ENCODE measurements around the gene SPTBN4. TPM values are rescaled to one million over a fixed set of nuclear protein-coding genes. Genes with fewer than 3 reads are reported as not detected.
A peak's percentile ranks its signal among the peaks of the same experiment; 100 is the strongest.

Gene SPTBN4
- under 1 TPM in 1 of 2 experiments, not detected in 1; 0.47 TPM for total RNA-seq

- ATAC-seq (no peak), DNase-seq (no peak)
- peaks cover 20% of the 10 kb centered on the region for H3K27me3 Mint-ChIP-seq (ENCODE audit: low read depth)
- H3K36me3 Mint-ChIP-seq (ENCODE audit: low read depth), result no peaks in the 10 kb centered on the region
- CTCF ChIA-PET, result interaction anchor here (3.2 kb wide), 1 partner anchor 168 kb away, joined by 20 read pairs; no protein-coding TSS in a partner anchor
- peak within 1 kb of the TSS; percentile 55 for H3K27ac Mint-ChIP-seq
- peaks cover 25% of the 10 kb centered on the region for H3K4me1 Mint-ChIP-seq (ENCODE audit: low read depth)
- no peaks in the 10 kb centered on the region for H3K9me3 Mint-ChIP-seq (ENCODE audit: insufficient read depth)
- peak within 1 kb of the TSS; percentile 86 for H3K4me3 Mint-ChIP-seq
- POLR2A ChIA-PET, result interaction anchor here (0.5 kb wide), 1 partner anchor 17 kb away, joined by 4 read pairs; no protein-coding TSS in a partner anchor
Measured at GRCh38 chr19:40466985-40467734, at the start of gene SPTBN4. Gene SPTBN4 (plus strand): TSS chr19:40467001. CDS start chr19:40472622, 5,621 bp downstream.

GRCh38 chr19:40417643-40417981 lies 49.2 kb upstream of the SPTBN4 start:
- Mint-ChIP-seq H3K27me3 (ENCODE audit: low read depth) (no peaks in the 10 kb centered on the region), H3K36me3 (ENCODE audit: low read depth) (peaks cover 12% of the 10 kb centered on the region), H3K4me1 (ENCODE audit: low read depth) (peaks cover 56% of the 10 kb centered on the region), H3K4me3 (no peak overlapping the region), H3K9me3 (ENCODE audit: insufficient read depth) (no peaks in the 10 kb centered on the region), H3K27ac (peak overlapping the region; percentile 30)
- CTCF ChIA-PET, result no interaction called here
- ATAC-seq (no peak), DNase-seq (no peak)
- POLR2A ChIA-PET, result no interaction called here

GRCh38 chr19:40418040-40418439 lies 48.8 kb upstream of the SPTBN4 start:
- ChIA-PET CTCF (interaction anchor here (1.0 kb wide), 1 partner anchor 16 kb away, joined by 3 read pairs; no protein-coding TSS in a partner anchor), POLR2A (no interaction called here)
- ATAC-seq (no peak), DNase-seq (no peak)
- H3K27me3 Mint-ChIP-seq (ENCODE audit: low read depth), result no peaks in the 10 kb centered on the region
- no peak overlapping the region for H3K4me3 Mint-ChIP-seq
- H3K27ac Mint-ChIP-seq, result peak overlapping the region; percentile 51
- H3K36me3 Mint-ChIP-seq (ENCODE audit: low read depth), result peaks cover 14% of the 10 kb centered on the region
- no peaks in the 10 kb centered on the region for H3K9me3 Mint-ChIP-seq (ENCODE audit: insufficient read depth)
- H3K4me1 Mint-ChIP-seq (ENCODE audit: low read depth), result peaks cover 56% of the 10 kb centered on the region

GRCh38 chr19:40419066-40419612 lies 47.7 kb upstream of the SPTBN4 start:
- POLR2A ChIA-PET, result no interaction called here
- ATAC-seq (no peak), DNase-seq (no peak)
- H3K27me3 Mint-ChIP-seq (ENCODE audit: low read depth), result no peaks in the 10 kb centered on the region
- H3K4me1 Mint-ChIP-seq (ENCODE audit: low read depth), result peaks cover 49% of the 10 kb centered on the region
- no peak overlapping the region for H3K4me3 Mint-ChIP-seq
- peaks cover 14% of the 10 kb centered on the region for H3K36me3 Mint-ChIP-seq (ENCODE audit: low read depth)
- H3K9me3 Mint-ChIP-seq (ENCODE audit: insufficient read depth), result no peaks in the 10 kb centered on the region
- H3K27ac Mint-ChIP-seq, result no peak overlapping the region
- CTCF ChIA-PET, result interaction anchor here (1.0 to 4.2 kb wide), 3 partner anchors 15 to 216 kb away, joined by 3 to 16 read pairs (median 8); no protein-coding TSS in a partner anchor

- ATAC-seq (no peak), DNase-seq (no peak)
- ChIA-PET CTCF (interaction anchor here (0.9 to 4.2 kb wide), 10 partner anchors 11 to 215 kb away, joined by 3 to 38 read pairs (median 10); partner anchors contain the start of genes BLVRB, C19orf47, PLD3 and SERTAD3), POLR2A (interaction anchor here (0.6 to 1.9 kb wide), 7 partner anchors 11 to 1582 kb away, joined by 3 to 24 read pairs (median 5); partner anchors contain the start of genes BLVRB and SERTAD3)
- no peaks in the 10 kb centered on the region for H3K9me3 Mint-ChIP-seq (ENCODE audit: insufficient read depth)
- H3K27me3 Mint-ChIP-seq (ENCODE audit: low read depth), result no peaks in the 10 kb centered on the region
- H3K4me1 Mint-ChIP-seq (ENCODE audit: low read depth), result peaks cover 50% of the 10 kb centered on the region
- peaks cover 18% of the 10 kb centered on the region for H3K36me3 Mint-ChIP-seq (ENCODE audit: low read depth)
- H3K27ac Mint-ChIP-seq, result peak overlapping the region; percentile 58
- H3K4me3 Mint-ChIP-seq, result peak overlapping the region; percentile 47
Measured at GRCh38 chr19:40419780-40420179, 47.0 kb upstream of the SPTBN4 start.

- peaks cover 20% of the 10 kb centered on the region for H3K36me3 Mint-ChIP-seq (ENCODE audit: low read depth)
- peak overlapping the region; percentile 92 for H3K27ac Mint-ChIP-seq
- peaks cover 49% of the 10 kb centered on the region for H3K4me1 Mint-ChIP-seq (ENCODE audit: low read depth)
- ATAC-seq, result no peak
- no peak for DNase-seq
- peak overlapping the region; percentile 80 for H3K4me3 Mint-ChIP-seq
- no peaks in the 10 kb centered on the region for H3K27me3 Mint-ChIP-seq (ENCODE audit: low read depth)
- ChIA-PET CTCF (interaction anchor here (0.7 to 4.2 kb wide), 26 partner anchors 9 to 1019 kb away, joined by 3 to 38 read pairs (median 6); partner anchors contain the start of genes BLVRB, C19orf47, DMAC2 and PLD3), POLR2A (interaction anchor here (0.6 to 1.9 kb wide), 13 partner anchors 10 to 1583 kb away, joined by 3 to 24 read pairs (median 4); partner anchors contain the start of genes BLVRB, C19orf47, PLD3 and SERTAD3)
- H3K9me3 Mint-ChIP-seq (ENCODE audit: insufficient read depth), result no peaks in the 10 kb centered on the region
Measured at GRCh38 chr19:40420451-40420765, 46.4 kb upstream of the SPTBN4 start.

- ChIA-PET POLR2A (interaction anchor here (0.7 to 1.9 kb wide), 13 partner anchors 8 to 233 kb away, joined by 3 to 24 read pairs (median 4); partner anchors contain the start of genes BLVRB, C19orf47, PLD3 and PRX), CTCF (interaction anchor here (0.7 to 4.2 kb wide), 27 partner anchors 9 to 1019 kb away, joined by 3 to 38 read pairs (median 5); partner anchors contain the start of genes BLVRB, C19orf47, DMAC2 and PLD3)
- ATAC-seq, result peak; percentile 48
- Mint-ChIP-seq H3K27me3 (ENCODE audit: low read depth) (no peaks in the 10 kb centered on the region), H3K9me3 (ENCODE audit: insufficient read depth) (no peaks in the 10 kb centered on the region), H3K4me1 (ENCODE audit: low read depth) (peaks cover 47% of the 10 kb centered on the region), H3K4me3 (peak overlapping the region; percentile 80), H3K36me3 (ENCODE audit: low read depth) (peaks cover 20% of the 10 kb centered on the region), H3K27ac (peak overlapping the region; percentile 92)
- peak; percentile 76 for DNase-seq
Measured at GRCh38 chr19:40420766-40421765, 45.7 kb upstream of the SPTBN4 start.

GRCh38 chr19:40421993-40422747 lies 44.6 kb upstream of the SPTBN4 start:
- H3K36me3 Mint-ChIP-seq (ENCODE audit: low read depth), result peaks cover 20% of the 10 kb centered on the region
- no peak overlapping the region for H3K4me3 Mint-ChIP-seq
- ATAC-seq, result no peak
- H3K27ac Mint-ChIP-seq, result peak overlapping the region; percentile 30
- no peaks in the 10 kb centered on the region for H3K27me3 Mint-ChIP-seq (ENCODE audit: low read depth)
- no peaks in the 10 kb centered on the region for H3K9me3 Mint-ChIP-seq (ENCODE audit: insufficient read depth)
- ChIA-PET CTCF (interaction anchor here (1.0 to 4.2 kb wide), 5 partner anchors 10 to 117 kb away, joined by 3 to 38 read pairs (median 10); partner anchors contain the start of genes BLVRB, C19orf47 and PLD3), POLR2A (interaction anchor here (0.7 to 1.2 kb wide), 2 partner anchors 9 to 234 kb away, joined by 3 read pairs; partner anchors contain the start of gene PRX)
- peaks cover 43% of the 10 kb centered on the region for H3K4me1 Mint-ChIP-seq (ENCODE audit: low read depth)
- DNase-seq, result no peak

- no peaks in the 10 kb centered on the region for H3K9me3 Mint-ChIP-seq (ENCODE audit: insufficient read depth)
- peaks cover 35% of the 10 kb centered on the region for H3K4me1 Mint-ChIP-seq (ENCODE audit: low read depth)
- peaks cover 20% of the 10 kb centered on the region for H3K36me3 Mint-ChIP-seq (ENCODE audit: low read depth)
- no peak overlapping the region for H3K4me3 Mint-ChIP-seq
- DNase-seq, result no peak
- ATAC-seq, result no peak
- ChIA-PET POLR2A (interaction anchor here (1.3 kb wide), 1 partner anchor 20 kb away, joined by 6 read pairs; the partner anchor contains the start of gene SERTAD3), CTCF (interaction anchor here (1.0 to 4.2 kb wide), 3 partner anchors 10 to 118 kb away, joined by 3 to 38 read pairs (median 16); partner anchors contain the start of gene BLVRB)
- no peaks in the 10 kb centered on the region for H3K27me3 Mint-ChIP-seq (ENCODE audit: low read depth)
- H3K27ac Mint-ChIP-seq, result peak overlapping the region; percentile 30
Measured at GRCh38 chr19:40422748-40423566, 43.8 kb upstream of the SPTBN4 start.

GRCh38 chr19:40423938-40424337 lies 42.9 kb upstream of the SPTBN4 start:
- DNase-seq, result no peak
- Mint-ChIP-seq H3K4me3 (peak overlapping the region; percentile 16), H3K36me3 (ENCODE audit: low read depth) (peaks cover 20% of the 10 kb centered on the region), H3K9me3 (ENCODE audit: insufficient read depth) (no peaks in the 10 kb centered on the region), H3K27ac (no peak overlapping the region), H3K27me3 (ENCODE audit: low read depth) (no peaks in the 10 kb centered on the region), H3K4me1 (ENCODE audit: low read depth) (peaks cover 31% of the 10 kb centered on the region)
- CTCF ChIA-PET, result interaction anchor here (0.9 to 1.3 kb wide), 2 partner anchors 8 to 41 kb away, joined by 4 read pairs; partner anchors contain the start of gene BLVRB
- ATAC-seq, result no peak
- POLR2A ChIA-PET, result interaction anchor here (1.3 kb wide), 2 partner anchors 19 kb away, joined by 5 to 6 read pairs; partner anchors contain the start of gene SERTAD3
